Liver (tissue), 9 donors: Measurements from ENCODE around the gene PRKD1. TPM values are rescaled to one million over a fixed set of nuclear protein-coding genes. Genes with fewer than 3 reads are reported as not detected.

Experiments used
- DNase-seq: peaks from one replicate; pipeline ENCODE4 v3.0.0-alpha.2; 2017; ENCODE audit warnings: low spot score
- H3K27ac ChIP-seq, 2 donors: one replicate each; pipeline ENCODE4 v1.7.0; 2013; ENCODE audit warnings: inconsistent platforms in 2 of 2, low read length in 2 of 2, control low read depth in 1 of 2, low read depth in 1 of 2, mild to moderate bottlenecking in 1 of 2
- H3K27me3 ChIP-seq, 4 donors: one replicate each; pipeline versions ENCODE4 v1.6.1 to v1.7.0; 2013; ENCODE audit warnings: low read length in 3 of 4, inconsistent platforms in 1 of 4, mild to moderate bottlenecking in 1 of 4, moderate library complexity in 1 of 4; ENCODE audit not compliant: control insufficient read depth in 4 of 4, insufficient read depth in 4 of 4
- H3K36me3 ChIP-seq, 4 donors: one replicate each; pipeline versions ENCODE4 v1.6.1 to v1.7.0; 2013; ENCODE audit warnings: low read length in 3 of 4, mild to moderate bottlenecking in 3 of 4, low read depth in 1 of 4, moderate library complexity in 1 of 4; ENCODE audit not compliant: control insufficient read depth in 4 of 4, insufficient read depth in 3 of 4
- H3K4me1 ChIP-seq, 4 donors: one replicate each; pipeline versions ENCODE4 v1.6.1 to v1.7.0; 2013; ENCODE audit warnings: low read length in 3 of 4, mild to moderate bottlenecking in 3 of 4, moderate library complexity in 1 of 4; ENCODE audit not compliant: control insufficient read depth in 4 of 4, insufficient read depth in 4 of 4
- H3K4me3 ChIP-seq, 3 donors: one replicate each; pipeline versions ENCODE4 v1.6.1 to v1.7.0; 2013; ENCODE audit warnings: low read length in 3 of 3, control low read depth in 1 of 3, low read depth in 1 of 3, mild to moderate bottlenecking in 1 of 3
- H3K9ac ChIP-seq, 2 donors: one replicate each; pipeline ENCODE4 v1.7.0; 2013; ENCODE audit warnings: low read length in 2 of 2, mild to moderate bottlenecking in 2 of 2, moderate library complexity in 2 of 2, control low read depth in 1 of 2, low read depth in 1 of 2
- H3K9me3 ChIP-seq, 4 donors: one replicate each; pipeline versions ENCODE4 v1.6.1 to v1.7.0; 2013; ENCODE audit warnings: low read length in 3 of 4; ENCODE audit not compliant: control insufficient read depth in 4 of 4
- CTCF ChIP-seq: fragments of 150-350 bp; IDR thresholded peaks from 2 replicates; pipeline ENCODE4 v1.5.1; 2017; ENCODE audit warnings: improper control_type of control experiment, low read depth, low read length; ENCODE audit not compliant: missing input control
- EGR1 ChIP-seq, 2 donors: IDR thresholded peaks; 2 replicates each; pipeline ENCODE4 v1.6.1; 2016 to 2018; ENCODE audit warnings: antibody characterized with exemption in 2 of 2, low read depth in 2 of 2
- FOXA2 ChIP-seq: IDR thresholded peaks from 2 replicates; pipeline ENCODE4 v1.6.1; 2016; ENCODE audit warnings: antibody characterized with exemption
- GABPA ChIP-seq, 2 donors: IDR thresholded peaks in 1 of 2; conservative IDR thresholded peaks in 1 of 2; 2 replicates each; pipeline ENCODE4 v1.6.1; 2016; ENCODE audit warnings: antibody characterized with exemption in 2 of 2, mild to moderate bottlenecking in 1 of 2, moderate library complexity in 1 of 2
- HNF4A ChIP-seq, 2 donors: conservative IDR thresholded peaks; 2 replicates each; pipeline ENCODE4 v1.6.1; 2016; ENCODE audit warnings: antibody characterized with exemption in 2 of 2, mild to moderate bottlenecking in 2 of 2
- RAD21 ChIP-seq, 2 donors: IDR thresholded peaks; 2 replicates each; pipeline ENCODE4 v1.6.1; 2016; ENCODE audit warnings: antibody characterized with exemption in 2 of 2, mild to moderate bottlenecking in 2 of 2
- REST ChIP-seq: IDR thresholded peaks from 2 replicates; pipeline ENCODE4 v1.6.1; 2016; ENCODE audit warnings: antibody characterized with exemption, mild to moderate bottlenecking
- RXRA ChIP-seq, 2 donors: IDR thresholded peaks; 2 replicates each; pipeline ENCODE4 v1.6.1; 2017 to 2018; ENCODE audit warnings: antibody characterized with exemption in 2 of 2, mild to moderate bottlenecking in 1 of 2
- YY1 ChIP-seq: IDR thresholded peaks from 2 replicates; pipeline ENCODE4 v1.6.1; 2016; ENCODE audit warnings: antibody characterized with exemption, mild to moderate bottlenecking
- ZBTB33 ChIP-seq: IDR thresholded peaks from 2 replicates; pipeline ENCODE4 v1.6.1; 2016; ENCODE audit warnings: antibody characterized with exemption
- WGBS: extraction: QIAGEN DNeasy Blood & Tissue Kit; methylation state at CpG from one replicate; pipeline ENCODE4 v1.1.7; 2013; 5-methylcytosine and 5-hydroxymethylcytosine counted together
- polyA plus RNA-seq, 2 donors: library from polyadenylated mRNA; stranded (reverse) in 1 of 2; unstranded in 1 of 2; fragments of 200-250 nt in 1 of 2; fragments of >200 nt in 1 of 2; fragmentation: Nextera tagmentation in 1 of 2; extraction: Ambion mirVana in 1 of 2; gene quantifications; one replicate each; pipeline versions ENCODE4 v1.2.1 to v1.2.3, GENCODE V29; 2013 to 2015
- total RNA-seq, 2 donors: library from RNA; depleted of rRNA; stranded (reverse); fragments of >200 nt; gene quantifications; one replicate each; pipeline ENCODE4 v1.2.3, GENCODE V29; 2014
- donor health status: healthy.
- donor health status: healthy.
- donor health status: healthy.
- donor health status: healthy.
- donor health status: healthy.

PRKD1 gene
- total and polyA plus RNA-seq, 4 donors = 0.85 to 5.0 (median 0.99) TPM

GRCh38 chr14:29911810-29912209, 15.8 kb downstream of the PRKD1 start:
- Histone ChIP-seq H3K9ac (no peak overlapping the region), H3K4me1 (no peaks in the 10 kb centered on the region), H3K27ac (no peak overlapping the region), H3K36me3 (no peaks in the 10 kb centered on the region), H3K9me3 (no peaks in the 10 kb centered on the region), H3K27me3 (no peaks in the 10 kb centered on the region), H3K4me3 (no peak overlapping the region)
- no peak for DNase-seq
- TF ChIP-seq HNF4A (conservative IDR thresholded peaks at IDR 0.05) (no peak), GABPA (IDR thresholded peaks at IDR 0.05 in 1 of 2, conservative IDR thresholded peaks at IDR 0.05 in 1 of 2) (no peak), RXRA (IDR thresholded peaks at IDR 0.05) (no peak), REST (no peak), RAD21 (IDR thresholded peaks at IDR 0.05) (no peak), YY1 (no peak), CTCF (no peak), ZBTB33 (no peak), FOXA2 (no peak)
- 75% methylated on average over 3 of the region's 3 CpGs for WGBS

GRCh38 chr14:29908652-29909577, 18.7 kb downstream of the PRKD1 start:
- WGBS = 95% methylated on average over 26 of the region's 26 CpGs
- TF ChIP-seq EGR1 (IDR thresholded peaks at IDR 0.05; ENCODE audit: low read depth in 2 of 2) = no peak
- TF ChIP-seq HNF4A (conservative IDR thresholded peaks at IDR 0.05) = no peak
- Histone ChIP-seq H3K27ac (no peak overlapping the region), H3K27me3 (peaks cover 0 to 2% (median 0%) of the 10 kb centered on the region in 4 donors), H3K9me3 (no peaks in the 10 kb centered on the region), H3K4me3 (no peak overlapping the region), H3K36me3 (no peaks in the 10 kb centered on the region), H3K4me1 (no peaks in the 10 kb centered on the region), H3K9ac (no peak overlapping the region)
- no peak for DNase-seq
